ENCODE measurements around the gene TOR2A. TPM values are rescaled to one million over a fixed set of nuclear protein-coding genes. Genes with fewer than 3 reads are reported as not detected.

Gene TOR2A
- total and polyA plus RNA-seq, 2 of the 8 experiments (the other 6 are each of a cell fraction or from before 2014, with no cell fraction given): 18.7 to 24.9 TPM

DNA sequence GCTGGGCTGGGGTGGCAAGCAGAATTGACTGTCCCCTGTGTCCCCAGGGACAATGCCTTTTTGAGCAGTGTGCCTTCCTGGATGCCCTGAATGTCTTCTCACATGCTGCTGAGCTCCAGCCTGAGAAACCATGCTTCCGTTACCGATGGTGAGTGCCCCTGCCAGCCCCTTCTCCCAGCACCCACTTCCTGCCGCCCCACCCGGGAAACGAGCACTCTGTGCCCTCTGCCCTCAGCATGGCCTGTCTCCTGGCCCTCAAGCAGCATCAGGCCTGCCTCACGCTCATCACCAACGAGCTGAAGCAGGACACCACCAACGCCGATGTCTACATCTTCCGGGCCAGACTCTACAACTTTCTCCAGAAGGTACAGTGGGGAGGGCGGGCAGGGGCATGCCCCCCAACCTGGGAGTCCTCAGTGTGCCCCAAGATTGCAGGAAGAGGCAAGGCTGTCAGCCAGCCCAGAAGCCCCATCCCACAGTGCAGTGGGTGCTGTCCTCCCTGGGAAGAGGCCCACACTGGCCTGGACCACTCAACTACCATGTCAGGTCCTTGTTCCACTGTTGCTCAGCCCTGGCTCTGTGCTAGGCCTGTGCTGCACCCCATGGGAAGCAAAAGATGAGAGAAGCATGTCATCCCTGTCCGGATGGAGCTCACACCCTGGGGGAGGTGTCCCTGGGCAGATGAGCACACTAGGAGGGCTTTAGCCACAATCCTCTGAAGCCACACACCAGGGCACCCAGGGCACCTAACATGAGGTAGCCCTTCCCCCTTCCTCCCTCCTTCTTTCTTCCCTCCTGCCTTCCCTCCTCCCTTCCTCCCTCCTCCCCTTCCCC is 14.8 kb downstream of the TOR2A start (continued):
- TF ChIP-seq MAFK (IDR thresholded peaks at IDR 0.05; ENCODE audit: low read depth, low read length): no peak
- no peak for TF ChIP-seq EZH2 (IDR thresholded peaks at IDR 0.05; ENCODE audit: low read depth, low read length, severe bottlenecking)
- TF ChIP-seq, protein P1, sequence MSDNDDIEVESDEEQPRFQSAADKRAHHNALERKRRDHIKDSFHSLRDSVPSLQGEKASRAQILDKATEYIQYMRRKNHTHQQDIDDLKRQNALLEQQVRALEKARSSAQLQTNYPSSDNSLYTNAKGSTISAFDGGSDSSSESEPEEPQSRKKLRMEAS (IDR thresholded peaks at IDR 0.05): no peak
- TF ChIP-seq POLR2A (IDR thresholded peaks at IDR 0.05; ENCODE audit: control extremely low read depth in 1 of 2, low read depth in 2 of 2, low read length in 2 of 2): no peak
- no peak for TF ChIP-seq SP4 (IDR thresholded peaks at IDR 0.05; ENCODE audit: low read length)
- no peak for TF ChIP-seq TAF1 (IDR thresholded peaks at IDR 0.05; ENCODE audit: low read depth, low read length)
